Neural cell (in vitro differentiated cells): ENCODE measurements around the gene ABCA6. TPM values are rescaled to one million over a fixed set of nuclear protein-coding genes. Genes with fewer than 3 reads are reported as not detected.
"Not testable (repeated sequence)": the region's sequence is repeated elsewhere in the genome, so short reads cannot be mapped to it uniquely, and the experiment has no call there.

ENCODE experiments used
- H2AFZ ChIP-seq: fragments of 200-600, 300-800 bp; sonication (generic), shearing (Covaris generic); 2 replicates; pipeline ENCODE4 v1.6.0; 2014; ENCODE audit warnings: low read depth, mild to moderate bottlenecking, antibody characterized with exemption, low read length, moderate library complexity
- H3F3A ChIP-seq: fragments of 200-600 bp; shearing (Covaris generic); 2 replicates; pipeline ENCODE4 v1.6.1; 2016; ENCODE audit warnings: mild to moderate bottlenecking, moderate library complexity, mixed read lengths, antibody characterized with exemption, low read length; ENCODE audit not compliant: insufficient read depth, poor library complexity, severe bottlenecking
- H3K27ac ChIP-seq: fragments of 200-600, 300-800 bp; sonication (generic), shearing (Covaris generic); 2 replicates; pipeline ENCODE4 v1.5.1; 2014; ENCODE audit warnings: mild to moderate bottlenecking, low read length, moderate library complexity
- H3K27me3 ChIP-seq: fragments of 300-800, 200-600 bp; sonication (generic), shearing (Covaris generic); 2 replicates; pipeline ENCODE4 v1.6.0; 2014; ENCODE audit warnings: mild to moderate bottlenecking, low read depth, low read length, moderate library complexity; ENCODE audit not compliant: insufficient read depth
- H3K36me3 ChIP-seq: fragments of 300-800, 200-600 bp; sonication (generic), shearing (Covaris generic); 2 replicates; pipeline ENCODE4 v1.5.1; 2014; ENCODE audit warnings: mild to moderate bottlenecking, antibody characterized with exemption, low read length, moderate library complexity; ENCODE audit not compliant: insufficient read depth
- H3K4me2 ChIP-seq: fragments of 300-800, 200-600 bp; sonication (generic), shearing (Covaris generic); 2 replicates; pipeline ENCODE4 v1.6.0; 2014; ENCODE audit warnings: mild to moderate bottlenecking, low read length
- H3K4me3 ChIP-seq: fragments of 300-800, 200-600 bp; sonication (generic), shearing (Covaris generic); 2 replicates; pipeline ENCODE4 v1.5.1; 2014; ENCODE audit warnings: mild to moderate bottlenecking, low read length, moderate library complexity
- H3K79me2 ChIP-seq: fragments of 200-600 bp; shearing (Covaris generic); replicated peaks from 2 replicates; pipeline ENCODE4 v1.6.0; 2014; ENCODE audit warnings: mild to moderate bottlenecking, low read length, moderate library complexity; ENCODE audit not compliant: insufficient read depth
- H3K9ac ChIP-seq: fragments of 300-800, 200-600 bp; sonication (generic), shearing (Covaris generic); 2 replicates; pipeline ENCODE4 v1.6.1; 2016; ENCODE audit warnings: mild to moderate bottlenecking, low read length, mixed read lengths
- H3K9me2 ChIP-seq: fragments of 200-600 bp; shearing (Covaris generic); 2 replicates; pipeline ENCODE4 v1.6.1; 2016; ENCODE audit warnings: mild to moderate bottlenecking, low read length, mixed read lengths; ENCODE audit not compliant: insufficient read depth
- H3K9me3 ChIP-seq: fragments of 200-600, 300-800 bp; sonication (generic), shearing (Covaris generic); 2 replicates; pipeline ENCODE4 v1.6.1; 2016; ENCODE audit warnings: mild to moderate bottlenecking, mixed run types, low read length, moderate library complexity, mixed read lengths
- H4K20me1 ChIP-seq: fragments of 200-600 bp; shearing (Covaris generic); 2 replicates; pipeline ENCODE4 v1.6.1; 2016; ENCODE audit warnings: mild to moderate bottlenecking, mixed run types; ENCODE audit not compliant: insufficient read depth
- EP300 ChIP-seq: fragments of 450-650 bp; conservative IDR thresholded peaks from 2 replicates; pipeline ENCODE4 v1.6.1; 2014; ENCODE audit warnings: antibody characterized with exemption, mild to moderate bottlenecking, moderate library complexity; ENCODE audit not compliant: poor library complexity, severe bottlenecking
- EZH2 ChIP-seq: fragments of 200-600, 300-800 bp; shearing (Covaris generic), sonication (generic); IDR thresholded peaks from 2 replicates; pipeline ENCODE4 v1.6.1; 2014; ENCODE audit warnings: antibody characterized with exemption, low read length, borderline replicate concordance, mild to moderate bottlenecking; ENCODE audit not compliant: insufficient read depth, poor library complexity, severe bottlenecking
- MXI1 ChIP-seq: fragments of 450-650 bp; conservative IDR thresholded peaks from 2 replicates; pipeline ENCODE4 v1.6.1; 2014; ENCODE audit warnings: antibody characterized with exemption, mild to moderate bottlenecking; ENCODE audit not compliant: poor library complexity, severe bottlenecking
- POLR2AphosphoS5 ChIP-seq: IDR thresholded peaks from 2 replicates; pipeline ENCODE4 v1.6.1; 2012
- RAD21 ChIP-seq: fragments of 450-650 bp; conservative IDR thresholded peaks from 2 replicates; pipeline ENCODE4 v1.6.1; 2014; ENCODE audit warnings: antibody characterized with exemption, mild to moderate bottlenecking, moderate library complexity
- SMC3 ChIP-seq: fragments of 450-650 bp; conservative IDR thresholded peaks from 2 replicates; pipeline ENCODE4 v1.6.1; 2014; ENCODE audit warnings: antibody characterized with exemption, mild to moderate bottlenecking, moderate library complexity; ENCODE audit not compliant: poor library complexity
- TAF1 ChIP-seq: IDR thresholded peaks from 2 replicates; pipeline ENCODE4 v1.6.1; 2012; ENCODE audit warnings: low read depth
- polyA plus RNA-seq: library from polyadenylated mRNA; depleted of rRNA; stranded (reverse); fragments of >200 nt; gene quantifications from 2 replicates; pipeline ENCODE4 v1.2.3, GENCODE V29; 2014
- TF ChIP-seq, protein P1 (sequence below): IDR thresholded peaks from 2 replicates; pipeline ENCODE4 v1.6.1; 2012; ENCODE audit warnings: borderline replicate concordance
- TF ChIP-seq, protein P2 (sequence below): fragments of 450-650 bp; IDR thresholded peaks from 2 replicates; pipeline ENCODE4 v1.5.1; 2014; ENCODE audit warnings: antibody characterized with exemption, mild to moderate bottlenecking, moderate library complexity; ENCODE audit not compliant: poor library complexity, severe bottlenecking

The ABCA6 gene
- polyA plus RNA-seq, 1 donor from 2014 or later, result 1.6 TPM

DNA sequence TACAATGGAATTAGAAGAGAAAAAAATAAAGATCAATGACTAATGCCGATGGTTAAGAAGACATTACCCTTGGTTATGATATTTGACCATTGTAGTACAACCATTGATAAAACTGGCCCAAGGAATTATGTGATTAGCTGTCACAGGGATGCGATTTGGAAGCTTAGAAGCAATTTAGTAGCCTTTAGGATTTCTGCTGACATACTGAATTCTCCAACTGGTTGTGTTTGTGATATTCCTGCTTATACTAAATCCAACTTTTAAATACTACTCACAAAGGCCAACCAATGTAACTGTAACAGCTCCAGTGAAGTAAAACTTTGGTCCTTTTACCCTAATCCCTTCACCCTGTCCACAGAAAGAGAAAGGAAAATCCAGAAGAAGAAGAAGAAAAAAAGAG is 31.4 kb upstream of the ABCA6 start:
- no peak for TF ChIP-seq TAF1
- no peak for TF ChIP-seq SMC3
- TF ChIP-seq, protein P1, sequence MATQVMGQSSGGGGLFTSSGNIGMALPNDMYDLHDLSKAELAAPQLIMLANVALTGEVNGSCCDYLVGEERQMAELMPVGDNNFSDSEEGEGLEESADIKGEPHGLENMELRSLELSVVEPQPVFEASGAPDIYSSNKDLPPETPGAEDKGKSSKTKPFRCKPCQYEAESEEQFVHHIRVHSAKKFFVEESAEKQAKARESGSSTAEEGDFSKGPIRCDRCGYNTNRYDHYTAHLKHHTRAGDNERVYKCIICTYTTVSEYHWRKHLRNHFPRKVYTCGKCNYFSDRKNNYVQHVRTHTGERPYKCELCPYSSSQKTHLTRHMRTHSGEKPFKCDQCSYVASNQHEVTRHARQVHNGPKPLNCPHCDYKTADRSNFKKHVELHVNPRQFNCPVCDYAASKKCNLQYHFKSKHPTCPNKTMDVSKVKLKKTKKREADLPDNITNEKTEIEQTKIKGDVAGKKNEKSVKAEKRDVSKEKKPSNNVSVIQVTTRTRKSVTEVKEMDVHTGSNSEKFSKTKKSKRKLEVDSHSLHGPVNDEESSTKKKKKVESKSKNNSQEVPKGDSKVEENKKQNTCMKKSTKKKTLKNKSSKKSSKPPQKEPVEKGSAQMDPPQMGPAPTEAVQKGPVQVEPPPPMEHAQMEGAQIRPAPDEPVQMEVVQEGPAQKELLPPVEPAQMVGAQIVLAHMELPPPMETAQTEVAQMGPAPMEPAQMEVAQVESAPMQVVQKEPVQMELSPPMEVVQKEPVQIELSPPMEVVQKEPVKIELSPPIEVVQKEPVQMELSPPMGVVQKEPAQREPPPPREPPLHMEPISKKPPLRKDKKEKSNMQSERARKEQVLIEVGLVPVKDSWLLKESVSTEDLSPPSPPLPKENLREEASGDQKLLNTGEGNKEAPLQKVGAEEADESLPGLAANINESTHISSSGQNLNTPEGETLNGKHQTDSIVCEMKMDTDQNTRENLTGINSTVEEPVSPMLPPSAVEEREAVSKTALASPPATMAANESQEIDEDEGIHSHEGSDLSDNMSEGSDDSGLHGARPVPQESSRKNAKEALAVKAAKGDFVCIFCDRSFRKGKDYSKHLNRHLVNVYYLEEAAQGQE, result no peak
- no peak for TF ChIP-seq EZH2
- TF ChIP-seq, protein P2, sequence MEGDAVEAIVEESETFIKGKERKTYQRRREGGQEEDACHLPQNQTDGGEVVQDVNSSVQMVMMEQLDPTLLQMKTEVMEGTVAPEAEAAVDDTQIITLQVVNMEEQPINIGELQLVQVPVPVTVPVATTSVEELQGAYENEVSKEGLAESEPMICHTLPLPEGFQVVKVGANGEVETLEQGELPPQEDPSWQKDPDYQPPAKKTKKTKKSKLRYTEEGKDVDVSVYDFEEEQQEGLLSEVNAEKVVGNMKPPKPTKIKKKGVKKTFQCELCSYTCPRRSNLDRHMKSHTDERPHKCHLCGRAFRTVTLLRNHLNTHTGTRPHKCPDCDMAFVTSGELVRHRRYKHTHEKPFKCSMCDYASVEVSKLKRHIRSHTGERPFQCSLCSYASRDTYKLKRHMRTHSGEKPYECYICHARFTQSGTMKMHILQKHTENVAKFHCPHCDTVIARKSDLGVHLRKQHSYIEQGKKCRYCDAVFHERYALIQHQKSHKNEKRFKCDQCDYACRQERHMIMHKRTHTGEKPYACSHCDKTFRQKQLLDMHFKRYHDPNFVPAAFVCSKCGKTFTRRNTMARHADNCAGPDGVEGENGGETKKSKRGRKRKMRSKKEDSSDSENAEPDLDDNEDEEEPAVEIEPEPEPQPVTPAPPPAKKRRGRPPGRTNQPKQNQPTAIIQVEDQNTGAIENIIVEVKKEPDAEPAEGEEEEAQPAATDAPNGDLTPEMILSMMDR, result no peak
- no peak for TF ChIP-seq MXI1
- TF ChIP-seq POLR2AphosphoS5, result no peak
- no peak for TF ChIP-seq RAD21
- no peak overlapping the region for H2AFZ ChIP-seq

DNA sequence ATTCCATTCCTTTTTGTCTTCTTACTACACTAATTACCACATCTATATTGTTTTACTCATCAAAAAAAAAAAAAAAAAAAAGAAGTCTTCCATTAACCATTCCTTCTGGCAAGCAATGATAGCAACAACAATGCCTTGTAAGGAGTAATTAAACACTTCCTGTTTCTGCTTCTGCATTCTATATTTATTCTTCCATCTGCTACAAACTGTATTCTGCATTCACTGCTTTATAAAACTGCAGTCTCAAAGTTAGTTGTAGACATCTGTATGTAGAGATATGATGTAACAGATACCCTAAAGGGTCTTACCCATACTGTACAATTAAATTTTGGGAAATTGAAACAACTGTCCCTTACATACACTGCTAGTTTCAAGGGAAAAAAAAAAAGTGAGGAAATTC is 28.7 kb upstream of the ABCA6 start:
- H3K4me3 ChIP-seq, result no peak overlapping the region
- no peaks in the 10 kb centered on the region for H3K9me3 ChIP-seq
- H4K20me1 ChIP-seq, result no peaks in the 10 kb centered on the region
- H3F3A ChIP-seq, result no peaks in the 10 kb centered on the region
- TF ChIP-seq EP300, result no peak
- TF ChIP-seq POLR2AphosphoS5, result no peak
- TF ChIP-seq, protein P1, result no peak
- no peaks in the 10 kb centered on the region for H3K79me2 ChIP-seq
- H2AFZ ChIP-seq, result no peak overlapping the region
- H3K9me2 ChIP-seq, result no peaks in the 10 kb centered on the region
- no peaks in the 10 kb centered on the region for H3K27me3 ChIP-seq
- no peak overlapping the region for H3K9ac ChIP-seq
- no peak overlapping the region for H3K4me2 ChIP-seq
- no peaks in the 10 kb centered on the region for H3K36me3 ChIP-seq
- no peak overlapping the region for H3K27ac ChIP-seq

More for the DNA sequence above, 31.4 kb upstream of the ABCA6 start:
- H3K9ac ChIP-seq, result no peak overlapping the region
- no peaks in the 10 kb centered on the region for H3K79me2 ChIP-seq
- no peaks in the 10 kb centered on the region for H3K36me3 ChIP-seq
- no peaks in the 10 kb centered on the region for H3F3A ChIP-seq
- no peaks in the 10 kb centered on the region for H4K20me1 ChIP-seq
- no peak overlapping the region for H3K27ac ChIP-seq
- H3K4me2 ChIP-seq, result no peak overlapping the region
- H3K9me2 ChIP-seq, result no peaks in the 10 kb centered on the region
- H3K4me3 ChIP-seq, result no peak overlapping the region
- H3K9me3 ChIP-seq, result no peaks in the 10 kb centered on the region
- no peaks in the 10 kb centered on the region for H3K27me3 ChIP-seq

DNA sequence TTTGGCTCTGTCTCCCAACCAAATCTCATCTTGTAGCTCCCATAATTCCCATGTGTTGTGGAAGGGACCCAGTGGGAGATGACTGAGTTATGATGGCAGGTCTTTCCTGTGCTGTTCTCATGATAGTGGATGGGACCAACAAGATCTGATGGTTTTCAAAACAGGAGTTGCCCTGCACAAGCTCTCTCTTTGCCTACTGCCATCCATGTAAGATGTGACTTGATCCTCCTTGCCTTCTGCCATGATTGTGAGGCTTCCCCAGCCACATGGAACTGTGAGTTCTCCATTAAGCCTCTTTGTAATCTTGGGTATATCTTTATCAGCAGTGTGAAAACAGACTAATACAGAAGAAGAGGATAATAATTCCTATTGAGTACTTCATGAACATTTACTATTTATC is 26.9 kb upstream of the ABCA6 start:
- not testable (repeated sequence) for H4K20me1 ChIP-seq, H3K9me2 ChIP-seq, H3K9me3 ChIP-seq, H3K27ac ChIP-seq, H3K4me2 ChIP-seq, H3K79me2 ChIP-seq, H2AFZ ChIP-seq, H3K4me3 ChIP-seq, H3F3A ChIP-seq, H3K27me3 ChIP-seq, H3K9ac ChIP-seq, H3K36me3 ChIP-seq
